ENCODE results near the gene TUBGCP6.

The TUBGCP6 gene

GRCh38 chr22:50261615-50262459 is 17.0 kb upstream of the TUBGCP6 start, which contains the start of gene MAPK12:
Gene MAPK12, minus strand, starts transcription at chr22:50261683. Its CDS starts 174 bp downstream, at chr22:50261509.
- DNase-seq, result no peak

GRCh38 chr22:50260801-50261614 is 16.2 kb upstream of the TUBGCP6 start:
- peak in 1 of 2 donors; percentile 20 for DNase-seq

- no peak for DNase-seq
Observed at GRCh38 chr22:50260434-50260800, 15.6 kb upstream of the TUBGCP6 start.

GRCh38 chr22:50259302-50259701 is 14.5 kb upstream of the TUBGCP6 start:
- no peak for DNase-seq

- DNase-seq, result no peak
Observed at GRCh38 chr22:50258361-50259292, 13.8 kb upstream of the TUBGCP6 start.

- DNase-seq, result no peak
Observed at GRCh38 chr22:50257451-50258360, 12.9 kb upstream of the TUBGCP6 start.

GRCh38 chr22:50257041-50257440 is 12.2 kb upstream of the TUBGCP6 start:
- DNase-seq, result no peak

GRCh38 chr22:50256258-50256862 is 11.5 kb upstream of the TUBGCP6 start:
- DNase-seq, result no peak

GRCh38 chr22:50255607-50256006 is 10.8 kb upstream of the TUBGCP6 start:
- no peak for DNase-seq

GRCh38 chr22:50255099-50255498 is 10.3 kb upstream of the TUBGCP6 start:
- no peak for DNase-seq

- no peak for DNase-seq
Observed at GRCh38 chr22:50253941-50254340, 9.1 kb upstream of the TUBGCP6 start.

- peak; percentile 56 to 71 for DNase-seq
Observed at GRCh38 chr22:50253046-50253915, 8.5 kb upstream of the TUBGCP6 start.

GRCh38 chr22:50252082-50253045 is 7.5 kb upstream of the TUBGCP6 start:
- peak; percentile 51 to 64 for DNase-seq

- DNase-seq, result no peak
Observed at GRCh38 chr22:50251477-50252081, 6.8 kb upstream of the TUBGCP6 start.

GRCh38 chr22:50250555-50251476 is 6.0 kb upstream of the TUBGCP6 start, which contains the start of gene HDAC10:
Gene HDAC10, minus strand, starts transcription at chr22:50251265. Its CDS starts 233 bp downstream, at chr22:50251032.
- DNase-seq, result peak; percentile 78 to 90

- no peak for DNase-seq
Observed at GRCh38 chr22:50250249-50250554, 5.4 kb upstream of the TUBGCP6 start.
